Heart left ventricle (tissue), 16 donors: ENCODE data around the gene PRR29. TPM values are rescaled to one million over a fixed set of nuclear protein-coding genes. Genes with fewer than 3 reads are reported as not detected.
A peak's percentile ranks its signal among the peaks of the same experiment; 100 is the strongest.

Source experiments
- ATAC-seq, 4 donors: fragments of 200-7000 bp; cut with Tn5 transposase; one replicate each; pipeline ENCODE4 v1.9.1; 2020 to 2022; ENCODE audit warnings: moderate library complexity in 4 of 4, mild to moderate bottlenecking in 3 of 4, moderate number of reproducible peaks in 1 of 4
- DNase-seq, 5 donors: peaks; one replicate each; pipeline ENCODE4 v3.0.0-alpha.2; 2020
- H3K27ac ChIP-seq, 12 donors: fragments of 200-600 bp; sonication (generic) in 4 of 12; one replicate each; pipeline versions ENCODE4 v1.5.0 to v1.8.0; 2016 to 2022; ENCODE audit warnings: mild to moderate bottlenecking in 2 of 12
- H3K27me3 ChIP-seq, 9 donors: fragments of 200-600 bp; sonication (generic) in 2 of 9; one replicate each; pipeline versions ENCODE4 v1.5.1 to v1.8.0; 2016 to 2022; ENCODE audit warnings: mild to moderate bottlenecking in 3 of 9
- H3K36me3 ChIP-seq, 9 donors: fragments of 200-600 bp; sonication (generic) in 2 of 9; one replicate each; pipeline versions ENCODE4 v1.5.0 to v1.8.0; 2018 to 2022; ENCODE audit warnings: mild to moderate bottlenecking in 2 of 9
- H3K4me1 ChIP-seq, 12 donors: fragments of 200-600 bp; sonication (generic) in 4 of 12; one replicate each; pipeline versions ENCODE4 v1.5.0 to v1.8.0; 2016 to 2022; ENCODE audit warnings: mild to moderate bottlenecking in 3 of 12
- H3K4me3 ChIP-seq, 12 donors: fragments of 200-600 bp; sonication (generic) in 4 of 12; one replicate each; pipeline versions ENCODE4 v1.5.0 to v1.8.0; 2017 to 2022; ENCODE audit warnings: mild to moderate bottlenecking in 9 of 12, moderate library complexity in 4 of 12
- H3K9me3 ChIP-seq, 12 donors: fragments of 200-600 bp; sonication (generic) in 4 of 12; one replicate each; pipeline versions ENCODE4 v1.5.0 to v1.8.0; 2016 to 2022; ENCODE audit warnings: mild to moderate bottlenecking in 1 of 12
- CTCF ChIP-seq, 12 donors: fragments of 200-600 bp; sonication (generic) in 4 of 12; IDR thresholded peaks; one replicate each; pipeline versions ENCODE4 v1.5.0 to v1.8.0; 2018 to 2022; ENCODE audit warnings: antibody characterized with exemption in 12 of 12, mild to moderate bottlenecking in 5 of 12
- POLR2A ChIP-seq, 2 donors: fragments of 450-650 bp; IDR thresholded peaks; one replicate each; pipeline ENCODE4 v1.6.1; 2017; ENCODE audit warnings: antibody characterized with exemption in 2 of 2, mild to moderate bottlenecking in 2 of 2, moderate library complexity in 2 of 2
- WGBS, 4 donors: extraction: QIAGEN DNeasy Blood & Tissue Kit in 2 of 4; methylation state at CpG; one replicate each; pipeline versions ENCODE4 v1.1.5 to v1.1.7; 2013 to 2018; 5-methylcytosine and 5-hydroxymethylcytosine counted together
- intact Hi-C, 10 donors: fragments of 100-400 bp; cut with DNase I; formaldehyde crosslinking; loops; one replicate each; pipeline versions ENCODE4 v1.11.1 to v1.14.2; 2022
- polyA plus RNA-seq, 2 donors: library from polyadenylated mRNA; stranded (reverse); fragments of 200-250 nt; gene quantifications; one replicate each; pipeline ENCODE4 v1.2.3, GENCODE V29; 2013
- total RNA-seq, 9 donors: library from RNA; depleted of rRNA in 2 of 9; stranded (reverse); fragments of >200 nt in 2 of 9; fragmentation: NEBNext Ultra II Directional in 3 of 9; extraction: Animal tissue kit (Norgen Biotek cat#: 25700) in 3 of 9; gene quantifications; one replicate each; pipeline versions ENCODE4 v1.1.0 to v1.2.4, GENCODE V29; 2016 to 2023
- donor health status: ischemic (EF 13 %, LVEDD 7.1; RV severe dilation, severe dysfunction).
- donor health status: healthy with polysubstance abuse.
- donor health status: DM: no; HTN: yes; CAD: no.
- donor health status: DM: no; HTN: no; CAD: no.
- donor health status: ischemic (EF 25% LVEDD 6.9; RV normal size, moderate dysfunction).
- donor health status: ischemic (EF 25% LVEDD 5.7; RV mildly dilated, moderate dysfunction).
- donor health status: healthy.
- donor health status: DM: yes; HTN: yes; CAD: no.
- donor health status: ischemic (EF 35%, LVEDD 5.7; RV mildly dilated, moderate dysfunction).
- donor health status: nonischemic (EF 11% LVEDD 7.7; RV severe dilation, severe dysfunction).
- donor health status: DM: yes; HTN: yes; CAD: no.
- donor health status: PGD.
- donor health status: ischemic (EF 29% LVEDD 5.4; RV normal size, mild dysfunction).
- donor health status: nonischemic (EF 23%, LVEDD 6.1; RV moderate dilation, normal function).

The PRR29 gene
- total and polyA plus RNA-seq, 11 donors, result 0.15 to 1.8 (median 0.26) TPM; not detected in 3

- intact Hi-C loops, result no loop called here
- peak in 1 of 4 donors; percentile 58 for ATAC-seq
- H3K4me1 ChIP-seq, result peaks cover 0 to 11% (median 3%) of the 10 kb centered on the region in 12 donors
Measured at GRCh38 chr17:63969278-63969677, 28.9 kb upstream of the PRR29 start.

GRCh38 chr17:63972796-63973195 is 25.4 kb upstream of the PRR29 start, which contains the start of gene SCN4A:
TSS of gene SCN4A (minus strand) at chr17:63972918. CDS start at chr17:63972841, 77 bp downstream.
- H3K36me3 ChIP-seq, result no peaks in the 10 kb centered on the region
- peaks cover 0 to 20% (median 9%) of the 10 kb centered on the region in 12 donors for H3K4me1 ChIP-seq
- ATAC-seq (no peak), DNase-seq (no peak)
- TF ChIP-seq POLR2A (IDR thresholded peaks at IDR 0.05) (no peak), CTCF (IDR thresholded peaks at IDR 0.05) (no peak)
- no peak within 1 kb of the TSS for H3K4me3 ChIP-seq
- H3K9me3 ChIP-seq, result no peaks in the 10 kb centered on the region
- H3K27me3 ChIP-seq, result no peaks in the 10 kb centered on the region
- intact Hi-C loops, result no loop called here
- no peak within 1 kb of the TSS for H3K27ac ChIP-seq
- WGBS, 4 donors, result 94 to 98% (median 97%) methylated on average over 6 to 14 of the region's 14 CpGs

More at GRCh38 chr17:63969278-63969677, 28.9 kb upstream of the PRR29 start:
- Histone ChIP-seq H3K4me3 (no peak overlapping the region), H3K9me3 (no peaks in the 10 kb centered on the region), H3K27me3 (no peaks in the 10 kb centered on the region), H3K27ac (peak overlapping the region in 2 of 12 donors; percentile 18 to 34), H3K36me3 (no peaks in the 10 kb centered on the region)
- WGBS, 4 donors, result 54 to 74% (median 59%) methylated on average over 10 of the region's 10 CpGs
- peak in 1 of 5 donors; percentile 7 for DNase-seq
- no peak for TF ChIP-seq CTCF (IDR thresholded peaks at IDR 0.05)
- TF ChIP-seq POLR2A (IDR thresholded peaks at IDR 0.05), result no peak

GRCh38 chr17:63973247-63973646 is 24.9 kb upstream of the PRR29 start:
- 87 to 96% (median 95%) methylated on average over 5 to 6 of the region's 6 CpGs for WGBS, 4 donors
- H3K4me1 ChIP-seq, result peaks cover 0 to 20% (median 9%) of the 10 kb centered on the region in 12 donors
- no peak overlapping the region for H3K4me3 ChIP-seq
- H3K36me3 ChIP-seq, result no peaks in the 10 kb centered on the region
- no peaks in the 10 kb centered on the region for H3K9me3 ChIP-seq
- no peak overlapping the region for H3K27ac ChIP-seq
- H3K27me3 ChIP-seq, result no peaks in the 10 kb centered on the region
- intact Hi-C loops, result no loop called here
- DNase-seq (no peak), ATAC-seq (no peak)
- TF ChIP-seq CTCF (IDR thresholded peaks at IDR 0.05) (no peak), POLR2A (IDR thresholded peaks at IDR 0.05) (no peak)

- H3K4me1 ChIP-seq, result peaks cover 0 to 20% (median 9%) of the 10 kb centered on the region in 12 donors
- no peak overlapping the region for H3K27ac ChIP-seq
Measured at GRCh38 chr17:63973930-63974593, 24.1 kb upstream of the PRR29 start.

More at GRCh38 chr17:63973930-63974593, 24.1 kb upstream of the PRR29 start:
- Histone ChIP-seq H3K36me3 (no peaks in the 10 kb centered on the region), H3K4me3 (no peak overlapping the region), H3K27me3 (no peaks in the 10 kb centered on the region), H3K9me3 (no peaks in the 10 kb centered on the region)
- TF ChIP-seq CTCF (IDR thresholded peaks at IDR 0.05) (no peak), POLR2A (IDR thresholded peaks at IDR 0.05) (no peak)
- intact Hi-C loops, result no loop called here
- DNase-seq (no peak), ATAC-seq (peak in 2 of 4 donors; percentile 4 to 7)
- whole genome bisulfite sequencing, 4 donors, result 81 to 85% (median 84%) methylated on average over 11 to 12 of the region's 12 CpGs
